IMR-90 (cell line): ENCODE measurements around the gene AKAP6. TPM values are rescaled to one million over a fixed set of nuclear protein-coding genes. Genes with fewer than 3 reads are reported as not detected.

Source experiments
- ATAC-seq: fragments of 200-7000 bp; cut with Tn5 transposase; 2 replicates; pipeline ENCODE4 v1.9.1; 2020; ENCODE audit warnings: low read depth, mild to moderate bottlenecking, moderate library complexity
- BruUV-seq: library from RNA; stranded (reverse); fragments of 400-500 nt; replicated peaks from 2 replicates; lab custom pipeline; 2021; lab: Mats Ljungman, UMichigan
- CTCF ChIA-PET: fragments of 300-600 bp; formaldehyde crosslinking; extraction: SDS; loops from one replicate; lab custom pipeline; 2021; ENCODE audit warnings: antibody characterized with exemption; lab: Yijun Ruan, JAX
- POLR2A ChIA-PET: fragments of 300-600 bp; sonication (Branson Sonifier 250); formaldehyde crosslinking; loops from one replicate; lab custom pipeline; 2022; ENCODE audit warnings: antibody characterized with exemption; ENCODE audit not compliant: unreplicated experiment; lab: Charles Lee
- DNase-seq: peaks from one replicate; pipeline ENCODE4 v3.0.0; 2013
- H2AFZ ChIP-seq: replicated peaks from 2 replicates; pipeline ENCODE3; 2013; ENCODE audit warnings: low read length, mild to moderate bottlenecking; ENCODE audit not compliant: poor library complexity
- H2AK5ac ChIP-seq: 2 replicates; pipeline ENCODE4 v1.6.1; 2013; ENCODE audit warnings: low read depth, low read length, inconsistent platforms
- H2AK9ac ChIP-seq: replicated peaks from 2 replicates; pipeline ENCODE3; 2013; ENCODE audit warnings: mild to moderate bottlenecking, low read depth, low read length, moderate library complexity; ENCODE audit not compliant: poor library complexity
- H2BK120ac ChIP-seq: 2 replicates; pipeline ENCODE4 v1.6.1; 2013; ENCODE audit warnings: low read depth, low read length, inconsistent platforms
- H2BK15ac ChIP-seq: 3 replicates; pipeline ENCODE4 v1.6.1; 2013; ENCODE audit warnings: low read depth, low read length, inconsistent platforms
- H2BK20ac ChIP-seq: 2 replicates; pipeline ENCODE4 v1.6.1; 2013; ENCODE audit warnings: low read depth, mild to moderate bottlenecking, inconsistent platforms, low read length, moderate library complexity
- H2BK5ac ChIP-seq: 2 replicates; pipeline ENCODE4 v1.6.1; 2013; ENCODE audit warnings: mild to moderate bottlenecking, low read depth, low read length, inconsistent platforms; ENCODE audit not compliant: poor library complexity, severe bottlenecking
- H3K14ac ChIP-seq: replicated peaks from 2 replicates; pipeline ENCODE4 v1.6.1; 2013; ENCODE audit warnings: low read depth, low read length, inconsistent platforms
- H3K18ac ChIP-seq: 2 replicates; pipeline ENCODE4 v1.6.1; 2013; ENCODE audit warnings: low read depth, low read length, control low read depth
- H3K23ac ChIP-seq: 2 replicates; pipeline ENCODE4 v1.6.1; 2013; ENCODE audit warnings: low read depth, low read length, inconsistent platforms
- H3K27ac ChIP-seq: 2 replicates; pipeline ENCODE4 v1.5.1; 2013; ENCODE audit warnings: mild to moderate bottlenecking, control low read depth, low read length; ENCODE audit not compliant: insufficient read depth
- H3K27me3 ChIP-seq: 2 replicates; pipeline ENCODE4 v1.6.1; 2013; ENCODE audit warnings: low read length; ENCODE audit not compliant: control insufficient read depth, insufficient read depth
- H3K36me3 ChIP-seq: 2 replicates; pipeline ENCODE4 v1.6.1; 2013; ENCODE audit warnings: low read length, mixed read lengths; ENCODE audit not compliant: control insufficient read depth, insufficient read depth
- H3K4ac ChIP-seq: 2 replicates; pipeline ENCODE4 v1.6.1; 2013; ENCODE audit warnings: low read depth, low read length, inconsistent platforms
- H3K4me1 ChIP-seq: 2 replicates; pipeline ENCODE4 v1.6.1; 2013; ENCODE audit warnings: low read length, mixed read lengths; ENCODE audit not compliant: control insufficient read depth, insufficient read depth
- H3K4me2 ChIP-seq: 2 replicates; pipeline ENCODE4 v1.6.1; 2013; ENCODE audit warnings: low read depth, mild to moderate bottlenecking, control low read depth, low read length, moderate library complexity
- H3K4me3 ChIP-seq: 2 replicates; pipeline ENCODE4 v1.5.1; 2013; ENCODE audit warnings: low read depth, mild to moderate bottlenecking, control low read depth, low read length, moderate library complexity; ENCODE audit not compliant: insufficient read depth
- H3K56ac ChIP-seq: 2 replicates; pipeline ENCODE4 v1.6.1; 2013; ENCODE audit warnings: low read length, inconsistent platforms; ENCODE audit not compliant: insufficient read depth; ENCODE audit errors: extremely low read depth
- H3K79me1 ChIP-seq, 2 experiments: 2 replicates each; pipeline ENCODE4 v1.6.1; 2013; ENCODE audit warnings: low read length in 2 of 2, inconsistent platforms in 1 of 2, low read depth in 1 of 2
- H3K9ac ChIP-seq: 2 replicates; pipeline ENCODE4 v1.6.1; 2013; ENCODE audit warnings: low read depth, low read length, control low read depth
- H3K9me1 ChIP-seq: 2 replicates; pipeline ENCODE4 v1.6.1; 2013; ENCODE audit warnings: low read length, inconsistent platforms; ENCODE audit not compliant: insufficient read depth
- H3K9me3 ChIP-seq: 2 replicates; pipeline ENCODE4 v1.6.1; 2013; ENCODE audit warnings: low read length; ENCODE audit not compliant: control insufficient read depth, insufficient read depth
- H4K20me1 ChIP-seq: 2 replicates; pipeline ENCODE4 v1.6.1; 2013; ENCODE audit warnings: low read length, inconsistent platforms; ENCODE audit not compliant: insufficient read depth
- H4K5ac ChIP-seq: 2 replicates; pipeline ENCODE4 v1.6.1; 2013; ENCODE audit warnings: mild to moderate bottlenecking, low read depth, low read length, control low read depth
- H4K8ac ChIP-seq, 2 experiments: 2 replicates each; pipeline ENCODE4 v1.6.1; 2013; ENCODE audit warnings: low read depth in 2 of 2, low read length in 2 of 2, control low read depth in 1 of 2, inconsistent platforms in 1 of 2
- H4K91ac ChIP-seq: 2 replicates; pipeline ENCODE4 v1.6.1; 2013; ENCODE audit warnings: low read depth, low read length, inconsistent platforms; ENCODE audit not compliant: insufficient read depth
- MXI1 ChIP-seq: IDR thresholded peaks from 2 replicates; pipeline ENCODE4 v1.6.1; 2012; ENCODE audit warnings: low read depth, mild to moderate bottlenecking, low read length, moderate library complexity, borderline replicate concordance
- WGBS, 2 experiments: methylation state at CpG; one replicate each; pipeline versions ENCODE4 v1.1.5 to v1.1.7; 2013; ENCODE audit warnings: missing lambda C conversion rate in 2 of 2; ENCODE audit not compliant: insufficient read length in 1 of 2; ENCODE audit errors: extremely low coverage in 2 of 2; 5-methylcytosine and 5-hydroxymethylcytosine counted together
- dilution Hi-C: fragments of 300-500 bp; cut with HindIII; formaldehyde crosslinking; loops from one replicate; pipeline ENCODE4 v1.14.3; 2018; ENCODE audit warnings: low sequenced_read_pairs; ENCODE audit not compliant: unreplicated experiment
- in situ Hi-C: fragments of 300-500 bp; cut with MboI; formaldehyde crosslinking; loops from 3 replicates; pipeline ENCODE4 v1.14.3; 2019; ENCODE audit warnings: low sequenced_read_pairs, inconsistent platforms, mixed read lengths
- intact Hi-C: fragments of 100-400 bp; cut with micrococcal nuclease; formaldehyde crosslinking; loops from 2 replicates; pipeline ENCODE4 v1.10.0; 2022
- polyA plus RNA-seq, 3 experiments: library from polyadenylated mRNA; depleted of rRNA; stranded (reverse); fragments of >200 nt; gene quantifications; 2 replicates each; pipeline ENCODE4 v1.2.3, GENCODE V29; 2012; ENCODE audit warnings: low replicate concordance in 1 of 3
- total RNA-seq: library from RNA; depleted of rRNA; stranded (reverse); fragments of >200 nt; gene quantifications from 2 replicates; pipeline ENCODE4 v1.2.3, GENCODE V29; 2012

AKAP6 gene
- total and polyA plus RNA-seq, 2 of the 4 experiments (the other 2 are of a cell fraction) = 0.22 to 1.6 TPM

DNA sequence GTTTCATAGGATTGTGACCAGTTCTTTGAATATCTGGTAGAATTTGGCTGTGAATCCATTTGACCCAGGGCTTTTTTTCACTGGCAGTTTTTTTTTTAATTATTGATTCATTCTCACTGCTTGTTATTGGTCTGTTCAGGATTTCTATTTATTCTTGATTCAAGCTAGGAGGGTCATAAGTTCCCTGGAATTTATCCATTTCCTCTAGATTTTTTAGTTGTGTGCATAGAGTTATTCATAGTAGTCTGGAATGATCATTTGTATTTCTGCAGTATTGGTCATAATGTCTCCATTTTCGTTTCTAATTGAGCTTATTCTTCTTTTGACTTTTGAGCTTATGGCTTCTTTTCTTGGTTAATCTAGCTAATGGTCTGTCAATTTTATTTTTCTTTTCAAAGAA, 291.6 kb downstream of the AKAP6 start:
- H2BK120ac ChIP-seq = no peak overlapping the region
- WGBS, 2 experiments = no CpG with 5 or more reads among the region's 1 CpG
- H3K36me3 ChIP-seq = no peaks in the 10 kb centered on the region
- in situ Hi-C loops = no loop called here
- ATAC-seq (no peak), DNase-seq (peak; percentile 21)
- TF ChIP-seq MXI1 = no peak
- no peak overlapping the region for H2AK9ac ChIP-seq
- no peak overlapping the region for H3K9ac ChIP-seq
- H4K91ac ChIP-seq = no peak overlapping the region
- H2AFZ ChIP-seq = no peak overlapping the region
- dilution Hi-C loops = no loop called here
- H3K79me1 ChIP-seq = no peaks in the 10 kb centered on the region
- no peak overlapping the region for H3K56ac ChIP-seq
- no peak overlapping the region for H3K4me2 ChIP-seq
- H4K8ac ChIP-seq = no peak overlapping the region
- H2BK20ac ChIP-seq = no peak overlapping the region
- no peak overlapping the region for H3K18ac ChIP-seq
- H3K27me3 ChIP-seq = no peaks in the 10 kb centered on the region
- POLR2A ChIA-PET = no interaction called here
- no peak overlapping the region for H3K4me3 ChIP-seq
- H2BK15ac ChIP-seq = no peak overlapping the region
- no peaks in the 10 kb centered on the region for H3K9me3 ChIP-seq
- BruUV-seq = no TSS peak
- intact Hi-C loops = no loop called here
- H3K4me1 ChIP-seq = no peaks in the 10 kb centered on the region
- no peak overlapping the region for H2AK5ac ChIP-seq
- H3K23ac ChIP-seq = no peak overlapping the region
- no peak overlapping the region for H3K27ac ChIP-seq
- H3K14ac ChIP-seq = no peak overlapping the region
- no peaks in the 10 kb centered on the region for H3K9me1 ChIP-seq
- no peak overlapping the region for H2BK5ac ChIP-seq
- no peak overlapping the region for H4K5ac ChIP-seq
- no peak overlapping the region for H3K4ac ChIP-seq
- CTCF ChIA-PET = no interaction called here
- H4K20me1 ChIP-seq = no peaks in the 10 kb centered on the region
